ENCODE measurements around the gene C2. TPM values are rescaled to one million over a fixed set of nuclear protein-coding genes. Genes with fewer than 3 reads are reported as not detected.

The C2 gene
- total RNA-seq, 2 donors from 2014 or later, result 7.8 to 15.2 TPM

DNA sequence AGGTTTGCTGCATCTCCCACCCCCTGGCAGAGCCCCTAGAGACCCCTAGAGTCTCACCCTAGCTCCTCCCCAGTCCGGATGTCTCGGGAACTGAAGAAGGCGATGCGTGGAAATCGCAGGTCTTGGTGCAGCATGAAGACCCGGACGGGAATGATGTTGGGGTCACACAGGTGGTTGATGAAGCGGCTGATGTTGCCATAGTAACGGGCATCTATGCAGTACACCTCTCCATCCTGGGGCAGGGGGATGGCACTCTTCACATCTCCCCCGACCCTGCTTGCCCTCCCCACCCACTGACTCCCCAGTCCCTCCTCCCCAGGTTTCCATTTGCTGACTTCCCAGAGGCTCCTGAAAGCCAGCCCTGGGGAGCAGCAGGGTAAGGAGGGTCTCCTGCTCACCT, 46.9 kb upstream of the C2 start:
- DNase-seq, result no peak

DNA sequence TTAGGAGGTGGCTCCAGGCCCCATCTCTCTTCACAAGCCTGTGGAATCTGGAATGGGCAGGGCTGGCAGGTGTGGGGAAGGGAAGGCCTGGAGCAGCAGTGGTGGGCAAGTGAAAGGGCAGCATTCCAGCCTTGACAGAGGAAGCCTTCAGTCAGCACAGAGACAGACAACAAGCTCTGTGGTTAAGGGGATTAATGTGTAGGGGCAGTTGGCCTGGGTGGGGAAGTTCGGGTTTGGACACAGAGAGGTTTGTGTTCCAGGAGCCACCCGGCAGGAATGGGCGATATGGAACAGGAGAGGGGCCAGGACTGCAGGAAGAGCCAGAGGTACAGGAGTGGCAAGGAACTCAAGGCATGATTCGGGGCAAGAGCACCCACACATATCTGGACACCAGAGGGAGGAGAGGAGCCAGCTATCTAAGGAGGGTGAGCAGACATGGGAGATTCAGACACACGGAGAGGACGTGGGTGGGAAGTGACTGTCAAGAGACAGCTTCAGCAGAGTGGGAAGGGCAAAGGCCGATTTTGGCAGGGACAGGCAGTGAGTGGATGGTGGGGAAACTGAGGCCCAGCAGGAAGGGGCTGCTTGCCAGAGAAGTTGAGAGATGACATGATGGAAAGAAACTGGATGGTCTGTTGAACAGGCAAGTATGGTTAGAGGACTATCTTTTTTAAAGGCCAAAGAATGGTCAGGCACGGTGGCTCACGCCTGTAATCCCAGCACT, 46.2 kb upstream of the C2 start:
- intact Hi-C loops (cut with DNase I), result loop anchor here (5.0 to 10.0 kb wide), 2 partner anchors 44 to 206 kb away; no protein-coding TSS in a partner anchor
- Histone ChIP-seq H3K27me3 (no peaks in the 10 kb centered on the region), H3K9ac (ENCODE audit: low read depth in 2 of 2, low read length in 2 of 2) (no peak overlapping the region), H3K4me1 (peaks cover 5% of the 10 kb centered on the region), H3K9me3 (no peaks in the 10 kb centered on the region), H3K36me3 (no peaks in the 10 kb centered on the region), H3K27ac (no peak overlapping the region), H3K4me3 (no peak overlapping the region)
- no peak for DNase-seq
- TF ChIP-seq, protein P1, sequence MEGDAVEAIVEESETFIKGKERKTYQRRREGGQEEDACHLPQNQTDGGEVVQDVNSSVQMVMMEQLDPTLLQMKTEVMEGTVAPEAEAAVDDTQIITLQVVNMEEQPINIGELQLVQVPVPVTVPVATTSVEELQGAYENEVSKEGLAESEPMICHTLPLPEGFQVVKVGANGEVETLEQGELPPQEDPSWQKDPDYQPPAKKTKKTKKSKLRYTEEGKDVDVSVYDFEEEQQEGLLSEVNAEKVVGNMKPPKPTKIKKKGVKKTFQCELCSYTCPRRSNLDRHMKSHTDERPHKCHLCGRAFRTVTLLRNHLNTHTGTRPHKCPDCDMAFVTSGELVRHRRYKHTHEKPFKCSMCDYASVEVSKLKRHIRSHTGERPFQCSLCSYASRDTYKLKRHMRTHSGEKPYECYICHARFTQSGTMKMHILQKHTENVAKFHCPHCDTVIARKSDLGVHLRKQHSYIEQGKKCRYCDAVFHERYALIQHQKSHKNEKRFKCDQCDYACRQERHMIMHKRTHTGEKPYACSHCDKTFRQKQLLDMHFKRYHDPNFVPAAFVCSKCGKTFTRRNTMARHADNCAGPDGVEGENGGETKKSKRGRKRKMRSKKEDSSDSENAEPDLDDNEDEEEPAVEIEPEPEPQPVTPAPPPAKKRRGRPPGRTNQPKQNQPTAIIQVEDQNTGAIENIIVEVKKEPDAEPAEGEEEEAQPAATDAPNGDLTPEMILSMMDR (IDR thresholded peaks at IDR 0.05), result no peak

More for the DNA sequence above, 46.9 kb upstream of the C2 start:
- Histone ChIP-seq H3K9ac (ENCODE audit: low read depth in 2 of 2, low read length in 2 of 2) (no peak overlapping the region), H3K27ac (no peak overlapping the region), H3K4me3 (no peak overlapping the region), H3K36me3 (no peaks in the 10 kb centered on the region), H3K27me3 (no peaks in the 10 kb centered on the region), H3K4me1 (peaks cover 11% of the 10 kb centered on the region), H3K9me3 (no peaks in the 10 kb centered on the region)
- intact Hi-C loops (cut with DNase I), result loop anchor here (5.0 to 10.0 kb wide), 2 partner anchors 43 to 206 kb away; no protein-coding TSS in a partner anchor
- TF ChIP-seq, protein P1 (IDR thresholded peaks at IDR 0.05), result no peak

DNA sequence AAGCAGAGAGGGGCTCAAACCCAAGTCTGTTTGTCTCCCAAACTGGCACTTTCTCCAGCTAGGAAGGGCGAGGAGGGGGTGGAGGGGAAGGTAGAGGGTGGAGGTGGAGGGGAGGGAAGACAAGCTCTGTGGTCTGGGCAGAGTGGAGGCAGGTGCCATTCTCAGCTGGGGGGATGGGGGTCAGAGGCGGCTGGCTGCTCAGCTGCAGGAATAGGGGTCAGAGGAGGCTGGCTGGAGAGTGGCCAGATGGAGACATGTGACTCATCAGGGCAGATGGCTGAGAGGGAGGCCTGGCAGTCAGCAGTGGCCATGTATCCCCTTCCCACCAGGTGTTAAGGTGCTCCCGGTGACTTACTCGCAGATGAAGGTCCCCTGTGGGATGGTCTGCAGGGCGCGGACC, 45.2 kb upstream of the C2 start:
- H3K4me1 ChIP-seq, result peaks cover 5% of the 10 kb centered on the region
- intact Hi-C loops (cut with DNase I), result loop anchor here (5.0 to 10.0 kb wide), 2 partner anchors 45 to 208 kb away; no protein-coding TSS in a partner anchor
- H3K36me3 ChIP-seq, result no peaks in the 10 kb centered on the region
- H3K4me3 ChIP-seq, result no peak overlapping the region
- no peak for DNase-seq
- H3K27me3 ChIP-seq, result no peaks in the 10 kb centered on the region
- H3K9ac ChIP-seq (ENCODE audit: low read depth in 2 of 2, low read length in 2 of 2), result no peak overlapping the region
- TF ChIP-seq, protein P1 (IDR thresholded peaks at IDR 0.05), result no peak
- no peak overlapping the region for H3K27ac ChIP-seq
- no peaks in the 10 kb centered on the region for H3K9me3 ChIP-seq

DNA sequence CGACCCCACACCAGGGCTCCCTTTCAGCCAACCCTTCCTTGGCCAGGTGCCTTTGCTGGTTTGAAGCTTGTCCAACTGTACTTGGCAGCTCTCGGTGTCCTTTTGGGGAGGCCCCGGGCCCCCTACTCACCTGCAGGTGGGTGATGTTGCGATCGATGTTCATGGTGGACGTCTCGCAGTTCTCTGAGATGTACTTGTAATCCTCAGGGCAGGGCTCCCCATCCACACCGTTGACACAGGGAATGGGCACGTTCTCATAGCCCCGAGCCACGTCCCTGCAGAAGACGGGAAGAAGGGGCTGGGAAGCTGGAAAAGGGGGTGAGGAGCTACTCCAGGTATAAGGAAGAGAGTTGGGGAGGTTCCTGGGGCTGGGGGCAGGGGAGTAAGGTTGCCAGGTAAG, 43.8 kb upstream of the C2 start:
- TF ChIP-seq, protein P1 (IDR thresholded peaks at IDR 0.05), result no peak
- no peaks in the 10 kb centered on the region for H3K9me3 ChIP-seq
- H3K4me3 ChIP-seq, result no peak overlapping the region
- no peak overlapping the region for H3K27ac ChIP-seq
- no peaks in the 10 kb centered on the region for H3K27me3 ChIP-seq
- DNase-seq, result no peak
- intact Hi-C loops (cut with DNase I), result loop anchor here (5.0 to 10.0 kb wide), 2 partner anchors 46 to 209 kb away; no protein-coding TSS in a partner anchor
- peaks cover 5% of the 10 kb centered on the region for H3K4me1 ChIP-seq
- no peaks in the 10 kb centered on the region for H3K36me3 ChIP-seq
- H3K9ac ChIP-seq (ENCODE audit: low read depth in 2 of 2, low read length in 2 of 2), result no peak overlapping the region

DNA sequence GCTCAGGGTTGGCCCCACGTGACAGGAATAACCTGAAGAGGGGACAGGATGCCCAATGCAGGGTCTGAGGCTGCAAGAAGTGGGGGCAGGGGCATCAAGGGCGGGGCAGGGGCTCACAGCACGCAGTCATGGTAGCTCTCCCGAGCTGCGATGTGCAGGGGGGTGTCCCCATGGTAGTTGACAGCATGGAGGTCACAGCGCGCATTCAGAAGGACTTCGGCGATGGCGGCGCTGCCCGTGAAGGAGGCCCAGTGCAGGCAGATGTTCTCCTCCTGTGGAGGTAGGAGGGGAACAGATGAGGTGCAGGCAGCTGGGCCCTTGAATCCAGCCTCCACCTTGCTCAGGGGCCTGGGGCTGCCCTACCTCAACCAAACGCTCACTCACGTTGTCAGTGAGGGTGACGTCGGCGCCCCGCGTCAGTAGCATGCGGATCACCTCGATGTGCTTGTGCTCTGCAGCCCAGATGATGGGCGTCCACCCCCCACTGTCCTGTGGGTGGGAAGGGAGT, 42.9 kb upstream of the C2 start:
- intact Hi-C loops (cut with DNase I), result loop anchor here (5.0 to 10.0 kb wide), 2 partner anchors 47 to 210 kb away; no protein-coding TSS in a partner anchor
- H3K9me3 ChIP-seq, result no peaks in the 10 kb centered on the region
- H3K9ac ChIP-seq (ENCODE audit: low read depth in 2 of 2, low read length in 2 of 2), result no peak overlapping the region
- TF ChIP-seq, protein P1 (IDR thresholded peaks at IDR 0.05), result no peak
- H3K27me3 ChIP-seq, result no peaks in the 10 kb centered on the region
- no peaks in the 10 kb centered on the region for H3K36me3 ChIP-seq
- DNase-seq, result no peak
- H3K27ac ChIP-seq, result no peak overlapping the region
- peaks cover 3% of the 10 kb centered on the region for H3K4me1 ChIP-seq
- H3K4me3 ChIP-seq, result no peak overlapping the region

Data from colonic mucosa (tissue), 4 donors.